22Rv1 (cell line): ENCODE data around the gene PRSS33.

ENCODE experiments used
- CTCF ChIP-seq: fragments of 450-650 bp; IDR thresholded peaks from 2 replicates; pipeline ENCODE4 v1.5.1; 2017; ENCODE audit warnings: mild to moderate bottlenecking
- ZFX ChIP-seq: fragments of 450-650 bp; IDR thresholded peaks from 2 replicates; pipeline ENCODE4 v1.6.1; 2017; ENCODE audit warnings: antibody characterized with exemption, borderline replicate concordance

- TF ChIP-seq CTCF (no peak), ZFX (no peak)
Measured at GRCh38 chr16:2819179-2819938, 32.0 kb upstream of the PRSS33 start.
